ENCODE data around the gene KRTAP1-5.

- TF ChIP-seq POLR2A (IDR thresholded peaks at IDR 0.05) (no peak), CTCF (IDR thresholded peaks at IDR 0.05) (no peak)
Measured at GRCh38 chr17:40981115-40981514, 45.9 kb downstream of the KRTAP1-5 start.
